Measurements from ENCODE around the gene TDP1. TPM values are rescaled to one million over a fixed set of nuclear protein-coding genes. Genes with fewer than 3 reads are reported as not detected.

TDP1 gene
- total RNA-seq, 4 donors from 2014 or later: 0.75 to 28.3 (median 14.5) TPM

DNA sequence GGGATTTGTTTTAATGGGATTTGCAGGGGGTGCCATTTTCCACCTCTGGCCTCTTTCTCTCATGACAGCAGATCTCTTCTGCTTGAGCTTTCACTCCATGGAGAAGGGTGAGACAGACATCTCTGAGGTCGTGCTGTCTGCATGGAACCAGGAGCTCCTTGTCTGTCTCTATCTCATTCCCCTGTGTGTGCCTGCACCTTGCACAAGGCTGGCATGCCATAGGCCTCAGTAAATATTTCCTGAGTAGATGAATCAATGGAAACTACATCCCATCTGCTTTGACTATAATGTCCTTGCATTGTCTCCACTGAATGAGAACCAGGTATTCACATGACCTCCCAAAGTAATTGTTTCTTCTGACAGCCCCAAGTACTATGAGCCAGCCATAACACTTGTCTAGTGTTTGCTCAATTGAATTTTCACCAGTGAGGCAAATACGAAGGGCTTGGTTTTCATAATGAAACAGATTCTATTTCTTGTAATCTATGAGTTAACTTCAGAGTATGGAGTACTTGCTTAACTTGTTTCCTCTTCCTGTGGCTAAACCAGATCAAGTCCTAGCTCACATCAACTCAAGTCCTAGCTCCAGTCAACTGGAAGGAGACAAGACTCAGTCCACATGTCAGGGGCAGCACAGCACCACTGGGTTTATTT is 138.3 kb downstream of the TDP1 start:
- 57 to 60% methylated on average over 1 to 2 of the region's 2 CpGs for WGBS, 2 donors (ENCODE audit: low coverage in 1 of 2)
- Histone ChIP-seq H3K27ac (no peak overlapping the region), H3K27me3 (no peaks in the 10 kb centered on the region), H3K4me1 (no peaks in the 10 kb centered on the region), H3K4me3 (no peak overlapping the region), H3K36me3 (no peaks in the 10 kb centered on the region), H3K9me3 (no peaks in the 10 kb centered on the region)
- intact Hi-C loops (cut with DNase I; ENCODE audit: low total_unique reads): no loop called here
- in situ Hi-C loops (cut with MboI; ENCODE audit: low pct_ligation_motif_present in 1 of 4, low pct_unique_long_range_greater_than_20kb in 1 of 4, low sequenced_read_pairs in 3 of 4): no loop called here
- no peak for TF ChIP-seq POLR2AphosphoS5 (IDR thresholded peaks at IDR 0.05)
- no peak for TF ChIP-seq POLR2A (IDR thresholded peaks at IDR 0.05)
- TF ChIP-seq, protein P1, sequence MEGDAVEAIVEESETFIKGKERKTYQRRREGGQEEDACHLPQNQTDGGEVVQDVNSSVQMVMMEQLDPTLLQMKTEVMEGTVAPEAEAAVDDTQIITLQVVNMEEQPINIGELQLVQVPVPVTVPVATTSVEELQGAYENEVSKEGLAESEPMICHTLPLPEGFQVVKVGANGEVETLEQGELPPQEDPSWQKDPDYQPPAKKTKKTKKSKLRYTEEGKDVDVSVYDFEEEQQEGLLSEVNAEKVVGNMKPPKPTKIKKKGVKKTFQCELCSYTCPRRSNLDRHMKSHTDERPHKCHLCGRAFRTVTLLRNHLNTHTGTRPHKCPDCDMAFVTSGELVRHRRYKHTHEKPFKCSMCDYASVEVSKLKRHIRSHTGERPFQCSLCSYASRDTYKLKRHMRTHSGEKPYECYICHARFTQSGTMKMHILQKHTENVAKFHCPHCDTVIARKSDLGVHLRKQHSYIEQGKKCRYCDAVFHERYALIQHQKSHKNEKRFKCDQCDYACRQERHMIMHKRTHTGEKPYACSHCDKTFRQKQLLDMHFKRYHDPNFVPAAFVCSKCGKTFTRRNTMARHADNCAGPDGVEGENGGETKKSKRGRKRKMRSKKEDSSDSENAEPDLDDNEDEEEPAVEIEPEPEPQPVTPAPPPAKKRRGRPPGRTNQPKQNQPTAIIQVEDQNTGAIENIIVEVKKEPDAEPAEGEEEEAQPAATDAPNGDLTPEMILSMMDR (IDR thresholded peaks at IDR 0.05): no peak
- TF ChIP-seq EP300 (IDR thresholded peaks at IDR 0.05; ENCODE audit: low read depth): no peak
- no peak for DNase-seq

Other genes with a start within 250 kb of the TDP1 start
- gene EFCAB11, start 1.2 kb upstream of the TDP1 start, total RNA-seq: 1 to 10 TPM in 2 of 4 donors, not detected in 2; 6.0 to 6.7 TPM
- under 1 TPM in 2 of 4 donors, not detected in 2; 0.14 to 0.64 TPM for gene KCNK13, start 106.1 kb downstream of the TDP1 start, total RNA-seq

Measured in transverse colon (tissue), 4 donors.